HG02763 (cell line): ENCODE measurements around the gene PSEN1.
"Not testable (repeated sequence)": the region's sequence is repeated elsewhere in the genome, so short reads cannot be mapped to it uniquely, and the experiment has no call there.

Experiments used
- ATAC-seq: cut with Tn5 transposase; IDR thresholded peaks from one replicate; pipeline ENCODE4 v1.9.1; 2021; ENCODE audit warnings: mild to moderate bottlenecking, moderate library complexity; ENCODE audit not compliant: unreplicated experiment

Gene PSEN1

GRCh38 chr14:73162251-73162650 is 25.9 kb downstream of the PSEN1 start:
- no peak for ATAC-seq

GRCh38 chr14:73166399-73166798 is 30.1 kb downstream of the PSEN1 start:
- no peak for ATAC-seq

GRCh38 chr14:73167727-73168126 is 31.4 kb downstream of the PSEN1 start:
- ATAC-seq, result no peak

DNA sequence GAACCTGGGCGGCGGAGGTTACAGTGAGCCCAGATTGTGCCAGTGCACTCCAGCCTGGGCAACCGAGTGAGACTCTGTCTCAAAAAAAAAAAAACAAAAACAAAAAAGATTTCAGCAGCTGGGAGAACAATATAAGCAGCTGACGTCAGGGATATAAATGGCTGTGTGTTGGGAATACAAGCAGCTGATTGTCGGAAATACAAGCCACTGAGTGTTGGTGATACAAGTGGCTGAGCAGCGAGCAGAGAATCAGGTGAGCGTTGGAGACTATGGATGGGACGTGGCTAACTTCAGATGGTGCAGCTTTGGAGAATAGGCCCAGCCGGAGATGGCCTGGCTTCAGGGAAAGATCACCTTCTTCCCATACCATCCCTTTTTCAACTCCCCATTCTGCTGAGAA is 32.0 kb downstream of the PSEN1 start:
- no peak for ATAC-seq

- no peak for ATAC-seq
Observed at GRCh38 chr14:73168691-73169090, 32.4 kb downstream of the PSEN1 start.

DNA sequence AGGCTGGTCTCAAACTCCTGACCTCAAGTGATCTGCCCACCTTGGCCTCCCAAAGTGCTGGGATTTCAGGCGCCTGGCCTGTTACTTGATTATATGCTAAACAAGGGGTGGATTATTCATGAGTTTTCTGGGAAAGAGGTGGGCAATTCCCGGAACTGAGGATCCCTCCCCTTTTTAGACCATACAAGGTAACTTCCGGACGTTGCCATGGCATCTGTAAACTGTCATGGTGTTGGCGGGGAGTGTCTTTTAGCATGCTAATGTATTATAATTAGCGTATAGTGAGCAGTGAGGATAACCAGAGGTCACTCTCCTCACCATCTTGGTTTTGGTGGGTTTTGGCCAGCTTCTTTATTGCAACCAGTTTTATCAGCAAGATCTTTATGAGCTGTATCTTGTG is 33.5 kb downstream of the PSEN1 start:
- ATAC-seq, result not testable (repeated sequence)

DNA sequence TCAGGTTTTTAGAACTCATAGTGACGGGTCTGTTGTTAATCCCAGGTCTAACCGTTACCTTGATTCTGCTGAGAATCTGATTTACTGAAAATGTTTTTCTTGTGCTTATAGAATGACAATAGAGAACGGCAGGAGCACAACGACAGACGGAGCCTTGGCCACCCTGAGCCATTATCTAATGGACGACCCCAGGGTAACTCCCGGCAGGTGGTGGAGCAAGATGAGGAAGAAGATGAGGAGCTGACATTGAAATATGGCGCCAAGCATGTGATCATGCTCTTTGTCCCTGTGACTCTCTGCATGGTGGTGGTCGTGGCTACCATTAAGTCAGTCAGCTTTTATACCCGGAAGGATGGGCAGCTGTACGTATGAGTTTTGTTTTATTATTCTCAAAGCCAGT is 34.4 kb downstream of the PSEN1 start:
- no peak for ATAC-seq

DNA sequence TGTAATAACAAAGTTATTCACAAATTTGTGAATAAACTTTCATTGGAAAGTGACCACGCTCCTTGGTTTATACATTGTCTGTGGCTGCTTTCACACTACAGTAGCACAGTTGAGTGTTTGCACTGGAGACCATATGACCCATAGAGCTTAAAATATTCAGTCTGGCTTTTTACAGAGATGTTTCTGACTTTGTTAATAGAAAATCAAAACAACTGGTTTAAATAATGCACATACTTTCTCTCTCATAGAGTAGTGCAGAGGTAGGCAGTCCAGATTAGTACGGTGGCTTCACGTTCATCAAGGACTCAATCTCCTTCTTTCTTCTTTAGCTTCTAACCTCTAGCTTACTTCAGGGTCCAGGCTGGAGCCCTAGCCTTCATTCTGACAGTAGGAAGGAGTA is 36.2 kb downstream of the PSEN1 start:
- no peak for ATAC-seq

- no peak for ATAC-seq
Observed at GRCh38 chr14:73173092-73173735, 36.9 kb downstream of the PSEN1 start.

GRCh38 chr14:73176685-73177084 is 40.4 kb downstream of the PSEN1 start:
- no peak for ATAC-seq

- no peak for ATAC-seq
Observed at GRCh38 chr14:73180385-73180805, 44.1 kb downstream of the PSEN1 start.

- not testable (repeated sequence) for ATAC-seq
Observed at GRCh38 chr14:73180969-73181368, 44.7 kb downstream of the PSEN1 start.

GRCh38 chr14:73188501-73188911 is 52.2 kb downstream of the PSEN1 start:
- no peak for ATAC-seq

DNA sequence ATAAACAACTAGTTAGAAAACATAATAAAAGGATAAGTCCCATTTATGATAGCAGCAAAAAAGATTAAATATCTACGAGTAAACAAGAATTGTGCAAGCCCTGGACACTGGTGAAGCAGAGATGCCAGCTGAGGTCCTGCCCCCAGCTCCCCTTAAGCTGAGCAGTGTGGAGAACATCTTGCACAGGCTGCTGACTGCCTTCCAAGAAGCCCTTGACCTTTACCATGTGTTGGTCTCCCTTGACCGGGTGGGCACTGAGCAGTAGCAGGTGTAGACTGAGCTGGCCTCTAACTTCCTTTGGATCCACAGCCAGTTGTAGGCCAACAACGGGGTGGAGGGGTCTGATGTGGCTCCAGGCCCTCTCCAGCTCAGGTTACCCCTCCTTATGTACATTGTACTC is 53.3 kb downstream of the PSEN1 start:
- ATAC-seq, result no peak

DNA sequence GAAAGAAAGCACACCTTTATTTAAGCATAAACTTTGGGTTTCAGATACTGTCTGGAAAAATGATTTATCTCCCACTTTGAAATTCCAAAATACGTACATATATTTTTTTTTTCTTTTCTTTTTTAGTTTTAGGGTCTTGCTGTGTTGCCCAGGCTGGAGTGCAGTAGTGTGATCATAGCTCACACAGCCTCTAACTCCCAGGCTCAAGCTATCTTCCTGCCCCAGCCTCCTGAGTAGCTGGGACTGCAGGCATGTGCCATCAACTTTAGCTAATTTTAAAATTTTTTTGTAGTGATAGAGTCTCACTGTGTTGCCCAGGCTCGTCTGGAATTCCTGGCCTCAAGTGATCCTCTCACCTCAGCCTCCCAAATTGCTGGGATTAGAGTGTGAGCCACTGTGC is 55.1 kb downstream of the PSEN1 start:
- no peak for ATAC-seq

DNA sequence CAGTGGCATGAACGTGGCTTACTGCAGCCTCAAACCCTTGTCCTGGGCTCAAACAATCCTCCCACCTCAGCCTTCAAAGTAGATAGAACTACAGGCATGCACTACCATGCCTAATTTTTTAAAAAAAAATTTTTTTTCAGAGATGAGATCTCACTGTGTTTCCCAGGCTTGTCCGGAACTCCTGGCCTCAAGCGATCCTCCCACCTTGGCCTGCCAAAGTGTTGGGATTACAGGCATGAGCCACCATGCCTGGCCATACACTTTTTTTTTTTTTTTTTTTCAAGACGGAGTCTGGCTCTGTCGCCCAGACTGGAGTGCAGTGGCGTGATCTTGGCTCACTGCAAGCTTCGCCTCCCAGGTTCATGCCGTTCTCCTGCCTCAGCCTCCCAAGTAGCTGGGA is 58.0 kb downstream of the PSEN1 start:
- not testable (repeated sequence) for ATAC-seq

DNA sequence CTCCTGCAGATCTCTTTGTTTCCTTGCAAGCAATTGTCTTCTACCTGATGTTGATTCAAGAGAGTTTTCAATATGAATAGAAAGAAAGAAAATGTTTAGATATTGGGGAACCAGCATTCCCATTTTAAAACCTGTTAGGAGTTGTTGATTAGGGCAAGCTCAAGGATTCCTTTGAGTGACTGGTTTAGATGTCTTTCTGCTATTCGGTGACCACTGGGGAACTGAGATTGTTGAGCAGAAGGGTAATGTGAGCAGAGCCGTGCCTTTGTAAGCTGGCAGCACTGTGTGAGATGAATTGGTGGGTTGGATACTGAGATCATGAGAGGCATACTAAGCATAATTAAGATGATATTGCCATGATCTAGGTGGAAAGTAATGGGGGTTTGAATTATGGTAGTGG is 61.9 kb downstream of the PSEN1 start:
- no peak for ATAC-seq

- no peak for ATAC-seq
Observed at GRCh38 chr14:73203527-73203926, 67.2 kb downstream of the PSEN1 start.

- ATAC-seq, result no peak
Observed at GRCh38 chr14:73207615-73208014, 71.3 kb downstream of the PSEN1 start.

DNA sequence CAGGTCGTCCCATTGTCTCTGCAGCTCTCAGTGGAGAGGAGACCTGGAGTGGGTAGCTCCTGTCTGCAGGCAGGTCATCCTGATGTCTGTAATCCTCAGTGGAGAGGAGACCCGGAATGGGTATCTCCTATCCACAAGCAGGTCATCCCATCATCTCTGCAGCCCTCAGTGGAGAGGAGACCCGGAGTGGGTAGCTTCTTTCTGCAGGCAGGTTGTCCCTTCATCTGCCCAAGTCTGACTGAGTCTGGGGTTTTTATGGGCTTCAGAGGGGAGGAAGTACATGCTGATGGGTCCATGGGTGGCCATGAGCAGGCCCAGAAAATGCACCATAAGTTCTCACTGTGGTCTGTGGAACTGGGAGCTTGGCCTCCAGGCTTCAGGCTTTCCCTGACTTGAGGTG is 72.1 kb downstream of the PSEN1 start:
- ATAC-seq, result no peak

DNA sequence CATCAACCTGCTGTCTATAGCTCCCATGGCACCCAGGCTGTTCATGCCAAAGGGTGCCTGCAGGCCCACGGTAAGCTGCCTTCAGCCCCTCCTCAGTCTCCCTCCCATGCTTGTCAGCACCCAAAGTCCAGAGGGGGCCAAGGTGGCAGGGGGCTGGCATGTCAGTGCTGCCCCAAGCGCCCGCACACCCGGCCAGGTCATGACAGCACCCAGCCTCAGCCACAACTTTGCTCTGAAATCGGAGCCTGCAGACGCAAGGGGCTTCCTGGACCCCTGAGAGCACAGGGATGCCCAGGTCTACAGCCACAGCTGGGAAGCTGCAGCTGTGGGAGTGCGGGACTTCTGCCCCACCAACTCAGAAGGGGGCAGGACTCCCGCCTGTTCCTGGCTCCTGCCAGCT is 72.5 kb downstream of the PSEN1 start:
- no peak for ATAC-seq

DNA sequence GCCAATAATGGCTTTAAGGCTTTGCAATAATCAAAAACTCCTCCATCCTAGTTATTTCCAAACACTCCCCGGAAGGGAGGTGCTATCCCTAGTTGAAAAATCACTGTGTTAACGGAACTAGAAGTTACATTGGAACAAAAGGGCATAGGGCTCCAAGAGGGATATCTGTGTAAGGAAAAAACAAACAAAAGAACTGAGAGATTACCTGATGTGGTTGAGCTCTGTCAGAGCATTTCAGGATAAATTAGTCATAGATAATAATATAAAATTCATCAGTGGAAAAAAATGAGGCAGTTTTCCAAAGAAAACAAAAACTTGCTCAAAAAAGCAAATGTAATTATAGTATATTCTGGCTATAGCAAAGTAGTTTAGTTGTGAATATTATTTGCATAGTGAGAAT is 73.6 kb downstream of the PSEN1 start:
- no peak for ATAC-seq

DNA sequence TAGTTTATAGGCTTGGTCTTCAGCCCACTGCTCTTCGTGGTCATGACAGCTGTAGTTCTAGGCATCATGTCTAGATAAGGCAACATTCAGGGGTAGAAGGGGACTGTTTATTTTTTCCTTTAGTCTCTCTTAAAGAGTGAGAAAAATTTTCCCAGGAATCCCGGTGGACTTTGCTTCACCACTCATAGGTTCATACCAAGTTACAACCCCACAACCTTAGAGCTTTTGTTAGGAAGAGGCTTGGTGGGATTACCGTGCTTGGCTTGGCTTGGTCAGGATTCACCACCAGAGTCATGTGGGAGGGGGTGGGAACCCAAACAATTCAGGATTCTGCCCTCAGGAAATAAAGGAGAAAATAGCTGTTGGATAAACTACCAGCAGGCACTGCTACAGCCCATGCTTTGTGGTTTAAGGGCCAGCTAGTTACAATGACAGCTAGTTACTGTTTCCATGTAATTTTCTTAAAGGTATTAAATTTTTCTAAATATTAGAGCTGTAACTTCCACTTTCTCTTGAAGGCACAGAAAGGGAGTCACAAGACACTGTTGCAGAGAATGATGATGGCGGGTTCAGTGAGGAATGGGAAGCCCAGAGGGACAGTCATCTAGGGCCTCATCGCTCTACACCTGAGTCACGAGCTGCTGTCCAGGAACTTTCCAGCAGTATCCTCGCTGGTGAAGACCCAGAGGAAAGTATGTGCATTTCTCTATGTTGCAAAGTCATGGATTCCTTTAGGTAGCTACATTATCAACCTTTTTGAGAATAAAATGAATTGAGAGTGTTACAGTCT is 75.1 kb downstream of the PSEN1 start:
- no peak for ATAC-seq
